ENCODE results near the gene CALB2. TPM values are rescaled to one million over a fixed set of nuclear protein-coding genes. Genes with fewer than 3 reads are reported as not detected.

The CALB2 gene
- total and polyA plus RNA-seq, 2 donors (not counting 1 experiment from before 2014, with no cell fraction given) = not detected

- H3K27ac Mint-ChIP-seq = no peak overlapping the region
- DNase-seq (no peak), ATAC-seq (ENCODE audit: low read depth) (no peak)
- Histone ChIP-seq H4K20me1 (ENCODE audit: control insufficient read depth, insufficient read depth, low read length, poor library complexity, severe bottlenecking) (no peaks in the 10 kb centered on the region), H3K27me3 (replicated peaks in 1 of 4; ENCODE audit: control extremely low read depth in 1 of 4, control insufficient read depth in 3 of 4, insufficient read depth in 4 of 4, low read length in 3 of 4) (peaks cover 0 to 12% (median 6%) of the 10 kb centered on the region in 4 experiments), H3K4me2 (replicated peaks; ENCODE audit: low read depth, low read length, poor library complexity, severe bottlenecking) (no peak overlapping the region), H3K79me2 (ENCODE audit: control insufficient read depth, insufficient read depth, low read length) (no peaks in the 10 kb centered on the region), H3K4me1 (ENCODE audit: control insufficient read depth in 2 of 2, insufficient read depth in 2 of 2, low read length in 2 of 2) (no peaks in the 10 kb centered on the region), H3K36me3 (replicated peaks in 1 of 2; ENCODE audit: control extremely low read depth in 1 of 2, control insufficient read depth in 1 of 2, extremely low read depth in 1 of 2, insufficient read depth in 2 of 2, low read length in 1 of 2) (no peaks in the 10 kb centered on the region), H3K9me3 (ENCODE audit: control extremely low read depth in 1 of 3, control insufficient read depth in 2 of 3, insufficient read depth in 1 of 3, low read length in 2 of 3) (no peaks in the 10 kb centered on the region), H3K9ac (ENCODE audit: low read length) (no peak overlapping the region), H3K4me3 (ENCODE audit: control extremely low read depth in 1 of 5, extremely low read depth in 1 of 5, insufficient read depth in 1 of 5, low read depth in 2 of 5, low read length in 4 of 5) (no peak overlapping the region), H3K27ac (ENCODE audit: low read length in 2 of 2) (no peak overlapping the region), H2AFZ (ENCODE audit: insufficient read depth, low read depth, low read length, poor library complexity, severe bottlenecking) (no peak overlapping the region)
- no peak for TF ChIP-seq CTCF (IDR thresholded peaks at IDR 0.05)
- no peak for TF ChIP-seq EZH2 (IDR thresholded peaks at IDR 0.05; ENCODE audit: borderline replicate concordance, insufficient read depth, low read depth, low read length, poor library complexity, severe bottlenecking)
- CTCF ChIA-PET = no interaction called here
- H3K9me3 Mint-ChIP-seq (ENCODE audit: insufficient read depth) = no peaks in the 10 kb centered on the region
- intact Hi-C loops (cut with micrococcal nuclease) = no loop called here
- no peak overlapping the region for H3K4me3 Mint-ChIP-seq
- no peaks in the 10 kb centered on the region for H3K4me1 Mint-ChIP-seq
- POLR2A ChIA-PET = no interaction called here
- WGBS (ENCODE audit: insufficient coverage) = 91% methylated on average over 8 of the region's 8 CpGs
- peaks cover 13% of the 10 kb centered on the region for H3K27me3 Mint-ChIP-seq
Measured at GRCh38 chr16:71343078-71343477, 15.4 kb upstream of the CALB2 start.

DNA sequence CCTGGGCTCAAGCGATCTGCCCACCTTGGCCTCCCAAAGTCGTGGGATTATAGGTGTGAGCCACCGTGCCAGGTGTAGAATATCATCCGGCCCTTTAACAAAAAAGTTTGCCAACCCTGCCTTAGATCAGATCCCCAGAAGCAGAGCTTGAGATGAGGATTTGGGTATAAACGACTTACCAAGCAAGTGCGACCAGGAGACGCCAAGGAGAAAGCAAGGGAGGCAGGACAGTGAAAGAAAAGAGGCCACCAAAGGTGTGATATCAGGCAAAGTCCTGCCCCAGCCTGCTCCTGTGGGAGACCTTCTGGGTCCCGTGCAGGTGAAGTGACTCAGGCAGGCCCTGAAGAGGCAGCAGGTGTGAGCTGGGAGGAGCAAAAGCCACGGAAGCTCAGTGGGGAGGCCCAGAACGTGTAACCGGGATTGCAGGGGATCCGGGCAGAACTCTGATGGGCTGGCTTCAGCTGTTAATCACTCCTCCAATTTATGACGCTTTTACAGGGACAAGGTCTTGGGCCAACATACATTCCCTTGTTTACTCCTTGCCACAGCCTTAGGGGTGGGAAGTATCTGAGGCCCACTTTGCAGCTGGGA is 14.1 kb upstream of the CALB2 start:
- DNase-seq = no peak
- Mint-ChIP-seq H3K4me3 (no peak overlapping the region), H3K27me3 (peaks cover 10% of the 10 kb centered on the region), H3K27ac (no peak overlapping the region), H3K4me1 (no peaks in the 10 kb centered on the region), H3K9me3 (ENCODE audit: insufficient read depth) (no peaks in the 10 kb centered on the region)
- H2AFZ ChIP-seq (ENCODE audit: insufficient read depth, low read depth, low read length, poor library complexity, severe bottlenecking) = no peak overlapping the region
- H3K9me3 ChIP-seq (ENCODE audit: control extremely low read depth in 1 of 3, control insufficient read depth in 2 of 3, insufficient read depth in 1 of 3, low read length in 2 of 3) = no peaks in the 10 kb centered on the region
- H3K4me1 ChIP-seq (ENCODE audit: control insufficient read depth in 2 of 2, insufficient read depth in 2 of 2, low read length in 2 of 2) = no peaks in the 10 kb centered on the region
- TF ChIP-seq EZH2 (IDR thresholded peaks at IDR 0.05; ENCODE audit: borderline replicate concordance, insufficient read depth, low read depth, low read length, poor library complexity, severe bottlenecking) (no peak), CTCF (IDR thresholded peaks at IDR 0.05) (no peak)
- H3K9ac ChIP-seq (ENCODE audit: low read length) = no peak overlapping the region
- POLR2A ChIA-PET = no interaction called here
- H3K27me3 ChIP-seq (replicated peaks in 1 of 4; ENCODE audit: control extremely low read depth in 1 of 4, control insufficient read depth in 3 of 4, insufficient read depth in 4 of 4, low read length in 3 of 4) = peaks cover 0 to 2% (median under 1%) of the 10 kb centered on the region in 4 experiments
- no peaks in the 10 kb centered on the region for H3K36me3 ChIP-seq (replicated peaks in 1 of 2; ENCODE audit: control extremely low read depth in 1 of 2, control insufficient read depth in 1 of 2, extremely low read depth in 1 of 2, insufficient read depth in 2 of 2, low read length in 1 of 2)
- H3K79me2 ChIP-seq (ENCODE audit: control insufficient read depth, insufficient read depth, low read length) = no peaks in the 10 kb centered on the region
- CTCF ChIA-PET = no interaction called here
- intact Hi-C loops (cut with micrococcal nuclease) = no loop called here
- ATAC-seq (ENCODE audit: low read depth) = no peak
- H4K20me1 ChIP-seq (ENCODE audit: control insufficient read depth, insufficient read depth, low read length, poor library complexity, severe bottlenecking) = no peaks in the 10 kb centered on the region
- no peak overlapping the region for H3K4me3 ChIP-seq (ENCODE audit: control extremely low read depth in 1 of 5, extremely low read depth in 1 of 5, insufficient read depth in 1 of 5, low read depth in 2 of 5, low read length in 4 of 5)
- H3K27ac ChIP-seq (ENCODE audit: low read length in 2 of 2) = no peak overlapping the region
- WGBS (ENCODE audit: insufficient coverage) = 80% methylated on average over 8 of the region's 13 CpGs
- H3K4me2 ChIP-seq (replicated peaks; ENCODE audit: low read depth, low read length, poor library complexity, severe bottlenecking) = no peak overlapping the region
